ENCODE results near the gene ERO1B. TPM values are rescaled to one million over a fixed set of nuclear protein-coding genes. Genes with fewer than 3 reads are reported as not detected.

Gene ERO1B
- total and polyA plus RNA-seq, 2 of the 4 experiments (the other 2 are of a cell fraction): 0.54 to 0.60 TPM

GRCh38 chr1:236289492-236290131 is 7.9 kb upstream of the ERO1B start:
- H2BK5ac ChIP-seq (ENCODE audit: low read depth, low read length, poor library complexity, severe bottlenecking): no peak overlapping the region
- POLR2A ChIA-PET (ENCODE audit: unreplicated experiment): no interaction called here
- no peaks in the 10 kb centered on the region for H3K4me1 ChIP-seq (ENCODE audit: control insufficient read depth, insufficient read depth, low read length)
- intact Hi-C loops (cut with micrococcal nuclease) (no loop called here), in situ Hi-C loops (cut with MboI; ENCODE audit: low sequenced_read_pairs) (loop anchor here (10.0 kb wide), 1 partner anchor 175 kb away; no protein-coding TSS in a partner anchor), dilution Hi-C loops (cut with HindIII; ENCODE audit: low sequenced_read_pairs, unreplicated experiment) (no loop called here)
- H3K36me3 ChIP-seq (ENCODE audit: control insufficient read depth, insufficient read depth, low read length): no peaks in the 10 kb centered on the region
- no peaks in the 10 kb centered on the region for H4K20me1 ChIP-seq (ENCODE audit: insufficient read depth, low read length)
- H3K9me3 ChIP-seq (ENCODE audit: control insufficient read depth, insufficient read depth, low read length): no peaks in the 10 kb centered on the region
- H2BK120ac ChIP-seq (ENCODE audit: low read depth, low read length): no peak overlapping the region
- H3K4ac ChIP-seq (ENCODE audit: low read depth, low read length): no peak overlapping the region
- ATAC-seq (ENCODE audit: low read depth) (no peak), DNase-seq (no peak)
- no peak overlapping the region for H3K9ac ChIP-seq (ENCODE audit: low read depth, low read length)
- no peak overlapping the region for H2BK20ac ChIP-seq (ENCODE audit: low read depth, low read length)
- CTCF ChIA-PET: no interaction called here
- H2AK9ac ChIP-seq (replicated peaks; ENCODE audit: low read depth, low read length, poor library complexity): no peak overlapping the region
- no CpG with 5 or more reads among the region's 1 CpG for WGBS, 2 experiments (ENCODE audit: extremely low coverage in 2 of 2, insufficient read length in 1 of 2)
- no peak for TF ChIP-seq NFE2L2 (IDR thresholded peaks at IDR 0.05; ENCODE audit: low read depth, low read length)
- TF ChIP-seq MAFK (IDR thresholded peaks at IDR 0.05; ENCODE audit: low read depth, low read length): no peak
- no peak for TF ChIP-seq RFX5 (IDR thresholded peaks at IDR 0.05; ENCODE audit: low read depth, low read length)
- no peaks in the 10 kb centered on the region for H3K79me1 ChIP-seq (ENCODE audit: low read depth in 1 of 2, low read length in 2 of 2)
- H3K18ac ChIP-seq (ENCODE audit: low read depth, low read length): no peak overlapping the region
- no peaks in the 10 kb centered on the region; the same call in 1 of the 2 replicates for H3K27me3 ChIP-seq (ENCODE audit: control insufficient read depth, insufficient read depth, low read length)
- no peak overlapping the region for H3K4me3 ChIP-seq (ENCODE audit: insufficient read depth, low read depth, low read length)
- no peak overlapping the region for H3K23ac ChIP-seq (ENCODE audit: low read depth, low read length)
- H2AFZ ChIP-seq (replicated peaks; ENCODE audit: low read length, poor library complexity): no peak overlapping the region
- H2BK15ac ChIP-seq (ENCODE audit: low read depth, low read length): no peak overlapping the region
- H2AK5ac ChIP-seq (ENCODE audit: low read depth, low read length): no peak overlapping the region
- H3K27ac ChIP-seq (ENCODE audit: insufficient read depth, low read length): no peak overlapping the region
- no peaks in the 10 kb centered on the region for H3K9me1 ChIP-seq (ENCODE audit: insufficient read depth, low read length)
- H3K14ac ChIP-seq (replicated peaks; ENCODE audit: low read depth, low read length): no peak overlapping the region
- no peak overlapping the region for H4K5ac ChIP-seq (ENCODE audit: low read depth, low read length)
- H4K91ac ChIP-seq (ENCODE audit: insufficient read depth, low read depth, low read length): no peak overlapping the region
- H3K56ac ChIP-seq (ENCODE audit: extremely low read depth, insufficient read depth, low read length): no peak overlapping the region
- no peak overlapping the region for H4K8ac ChIP-seq (ENCODE audit: low read depth in 2 of 2, low read length in 2 of 2)
- BruUV-seq (replicated peaks): no TSS peak
- H3K4me2 ChIP-seq (ENCODE audit: low read depth, low read length): no peak overlapping the region
